ENCODE measurements around the gene CCNE1.

- TF ChIP-seq ZNF558 (tag by site-specific recombination; IDR thresholded peaks at IDR 0.05) (no peak), CTCF (tag by site-specific recombination; IDR thresholded peaks at IDR 0.05) (no peak), ZNF521 (tag by site-specific recombination; IDR thresholded peaks at IDR 0.05) (no peak), ZBTB11 (tag by site-specific recombination; conservative IDR thresholded peaks at IDR 0.05; ENCODE audit: low read depth) (no peak), RBAK (tag by site-specific recombination; IDR thresholded peaks at IDR 0.05) (no peak), ZNF274 (IDR thresholded peaks at IDR 0.05; ENCODE audit: low read length) (no peak), ZNF274 (tag by site-specific recombination; IDR thresholded peaks at IDR 0.05; ENCODE audit: borderline replicate concordance) (no peak), ZNF530 (tag by site-specific recombination; IDR thresholded peaks at IDR 0.05; ENCODE audit: low read depth) (no peak), REST (tag by site-specific recombination; IDR thresholded peaks at IDR 0.05) (no peak)
Observed at GRCh38 chr19:29783627-29784190, 28.1 kb upstream of the CCNE1 start.

All from HEK293 (cell line).